ENCODE results near the gene GPR42.
A peak's percentile ranks its signal among the peaks of the same experiment; 100 is the strongest.

The GPR42 gene

GRCh38 chr19:35404879-35405622 is 34.2 kb downstream of the GPR42 start:
- ChIA-PET CTCF (interaction anchor here (0.6 to 1.6 kb wide), 11 partner anchors 9 to 90 kb away, joined by 3 to 6 read pairs (median 3); no protein-coding TSS in a partner anchor), POLR2A (interaction anchor here (1.1 kb wide), 1 partner anchor 14 kb away, joined by 4 read pairs; no protein-coding TSS in a partner anchor)
- peak; percentile 82 for DNase-seq (ENCODE audit: extremely low spot score)
- TF ChIP-seq CTCF (IDR thresholded peaks at IDR 0.05; ENCODE audit: control extremely low read depth, extremely low read depth, low read depth, missing control alignments) = no peak

GRCh38 chr19:35407619-35408018 is 36.8 kb downstream of the GPR42 start:
- ChIA-PET CTCF (interaction anchor here (1.2 to 1.6 kb wide), 5 partner anchors 10 to 87 kb away, joined by 3 to 6 read pairs (median 4); no protein-coding TSS in a partner anchor), POLR2A (no interaction called here)
- TF ChIP-seq CTCF (IDR thresholded peaks at IDR 0.05; ENCODE audit: control extremely low read depth, extremely low read depth, low read depth, missing control alignments) = no peak
- DNase-seq (ENCODE audit: extremely low spot score) = no peak

- ChIA-PET CTCF (interaction anchor here (0.9 to 1.6 kb wide), 8 partner anchors 9 to 87 kb away, joined by 3 to 6 read pairs (median 4); no protein-coding TSS in a partner anchor), POLR2A (interaction anchor here (0.8 to 1.6 kb wide), 2 partner anchors 10 to 12 kb away, joined by 4 to 7 read pairs; no protein-coding TSS in a partner anchor)
- DNase-seq (ENCODE audit: extremely low spot score) = peak; percentile 55
- no peak for TF ChIP-seq CTCF (IDR thresholded peaks at IDR 0.05; ENCODE audit: control extremely low read depth, extremely low read depth, low read depth, missing control alignments)
Measured at GRCh38 chr19:35408284-35409171, 37.7 kb downstream of the GPR42 start.

GRCh38 chr19:35409191-35409590 is 38.3 kb downstream of the GPR42 start:
- ChIA-PET POLR2A (interaction anchor here (1.6 kb wide), 1 partner anchor 9 kb away, joined by 7 read pairs; no protein-coding TSS in a partner anchor), CTCF (interaction anchor here (1.0 to 1.4 kb wide), 4 partner anchors 9 to 86 kb away, joined by 3 to 5 read pairs (median 4); no protein-coding TSS in a partner anchor)
- no peak for TF ChIP-seq CTCF (IDR thresholded peaks at IDR 0.05; ENCODE audit: control extremely low read depth, extremely low read depth, low read depth, missing control alignments)
- DNase-seq (ENCODE audit: extremely low spot score) = no peak

- no peak for DNase-seq (ENCODE audit: extremely low spot score)
- ChIA-PET CTCF (no interaction called here), POLR2A (no interaction called here)
- TF ChIP-seq CTCF (IDR thresholded peaks at IDR 0.05; ENCODE audit: control extremely low read depth, extremely low read depth, low read depth, missing control alignments) = no peak
Measured at GRCh38 chr19:35410487-35410886, 39.6 kb downstream of the GPR42 start.

- DNase-seq (ENCODE audit: extremely low spot score) = no peak
- CTCF ChIA-PET = interaction anchor here (1.0 to 2.3 kb wide), 4 partner anchors 9 to 81 kb away, joined by 3 to 8 read pairs (median 4); no protein-coding TSS in a partner anchor
- no peak for TF ChIP-seq CTCF (IDR thresholded peaks at IDR 0.05; ENCODE audit: control extremely low read depth, extremely low read depth, low read depth, missing control alignments)
- POLR2A ChIA-PET = interaction anchor here (0.7 kb wide), 1 partner anchor 58 kb away, joined by 4 read pairs; no protein-coding TSS in a partner anchor
Measured at GRCh38 chr19:35414442-35414841, 43.6 kb downstream of the GPR42 start.
